ENCODE measurements around the gene IRAK4. TPM values are rescaled to one million over a fixed set of nuclear protein-coding genes. Genes with fewer than 3 reads are reported as not detected.

IRAK4 gene
- total and polyA plus RNA-seq, 2 experiments from 2014 or later, result 3.9 to 12.9 TPM

DNA sequence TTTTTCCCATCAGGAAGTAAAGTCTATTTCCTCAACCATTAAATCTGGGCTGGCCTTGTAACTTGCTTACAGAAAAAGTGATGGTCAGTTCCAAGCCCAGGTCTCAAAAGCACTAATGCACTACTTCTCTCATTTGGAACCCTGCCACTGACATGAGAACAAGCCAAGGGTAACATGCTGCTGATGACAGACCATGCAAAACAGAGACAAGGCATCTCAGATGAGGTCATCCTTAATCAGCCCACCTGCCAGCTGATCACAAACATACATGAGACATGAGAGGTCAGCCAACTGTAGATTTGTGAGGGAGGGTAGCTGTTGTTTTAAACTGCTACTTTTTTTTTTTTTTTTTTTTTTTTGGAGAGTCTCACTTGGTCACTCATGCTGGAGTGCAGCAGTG, 31.2 kb downstream of the IRAK4 start:
- H3K9me2 ChIP-seq (ENCODE audit: insufficient read depth), result no peaks in the 10 kb centered on the region
- no peak overlapping the region for H3K4me2 ChIP-seq
- Mint-ChIP-seq H3K27me3 (ENCODE audit: insufficient read depth, low read depth, poor library complexity) (peaks cover 3% of the 10 kb centered on the region), H3K4me1 (no peaks in the 10 kb centered on the region), H3K9me3 (no peaks in the 10 kb centered on the region), H3K36me3 (ENCODE audit: low read depth) (peaks cover 9% of the 10 kb centered on the region; the same call in 2 of the 3 replicates), H3K27ac (no peak overlapping the region), H3K4me3 (no peak overlapping the region)
- H3K36me3 ChIP-seq (ENCODE audit: insufficient read depth), result no peaks in the 10 kb centered on the region
- H3K4me1 ChIP-seq (ENCODE audit: insufficient read depth), result no peaks in the 10 kb centered on the region
- no peaks in the 10 kb centered on the region for H4K20me1 ChIP-seq (replicated peaks; ENCODE audit: insufficient read depth)
- H3F3A ChIP-seq (replicated peaks; ENCODE audit: low read depth), result no peaks in the 10 kb centered on the region
- ATAC-seq (no peak), DNase-seq (ENCODE audit: low spot score) (no peak)
- H3K79me2 ChIP-seq (replicated peaks; ENCODE audit: insufficient read depth), result no peaks in the 10 kb centered on the region
- no peak overlapping the region for H2AFZ ChIP-seq
- no peak overlapping the region for H3K4me3 ChIP-seq
- H3K27ac ChIP-seq (ENCODE audit: low read depth), result no peak overlapping the region
- no peaks in the 10 kb centered on the region for H3K27me3 ChIP-seq (ENCODE audit: insufficient read depth)
- TF ChIP-seq, protein P1, sequence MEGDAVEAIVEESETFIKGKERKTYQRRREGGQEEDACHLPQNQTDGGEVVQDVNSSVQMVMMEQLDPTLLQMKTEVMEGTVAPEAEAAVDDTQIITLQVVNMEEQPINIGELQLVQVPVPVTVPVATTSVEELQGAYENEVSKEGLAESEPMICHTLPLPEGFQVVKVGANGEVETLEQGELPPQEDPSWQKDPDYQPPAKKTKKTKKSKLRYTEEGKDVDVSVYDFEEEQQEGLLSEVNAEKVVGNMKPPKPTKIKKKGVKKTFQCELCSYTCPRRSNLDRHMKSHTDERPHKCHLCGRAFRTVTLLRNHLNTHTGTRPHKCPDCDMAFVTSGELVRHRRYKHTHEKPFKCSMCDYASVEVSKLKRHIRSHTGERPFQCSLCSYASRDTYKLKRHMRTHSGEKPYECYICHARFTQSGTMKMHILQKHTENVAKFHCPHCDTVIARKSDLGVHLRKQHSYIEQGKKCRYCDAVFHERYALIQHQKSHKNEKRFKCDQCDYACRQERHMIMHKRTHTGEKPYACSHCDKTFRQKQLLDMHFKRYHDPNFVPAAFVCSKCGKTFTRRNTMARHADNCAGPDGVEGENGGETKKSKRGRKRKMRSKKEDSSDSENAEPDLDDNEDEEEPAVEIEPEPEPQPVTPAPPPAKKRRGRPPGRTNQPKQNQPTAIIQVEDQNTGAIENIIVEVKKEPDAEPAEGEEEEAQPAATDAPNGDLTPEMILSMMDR (conservative IDR thresholded peaks at IDR 0.05; ENCODE audit: low read depth in 2 of 2), result no peak
- TF ChIP-seq JUNB (IDR thresholded peaks at IDR 0.05; ENCODE audit: unreplicated experiment) (no peak), ZNF331 (CRISPR knock-in tag; IDR thresholded peaks at IDR 0.05; ENCODE audit: low read depth) (no peak), ZNF114 (CRISPR knock-in tag; IDR thresholded peaks at IDR 0.05) (no peak), EZH2phosphoT487 (IDR thresholded peaks at IDR 0.05; ENCODE audit: unreplicated experiment) (no peak), STAT1 (IDR thresholded peaks at IDR 0.05; ENCODE audit: unreplicated experiment) (no peak), NANOG (IDR thresholded peaks at IDR 0.05; ENCODE audit: borderline replicate concordance) (no peak)
- TF ChIP-seq, protein P2, sequence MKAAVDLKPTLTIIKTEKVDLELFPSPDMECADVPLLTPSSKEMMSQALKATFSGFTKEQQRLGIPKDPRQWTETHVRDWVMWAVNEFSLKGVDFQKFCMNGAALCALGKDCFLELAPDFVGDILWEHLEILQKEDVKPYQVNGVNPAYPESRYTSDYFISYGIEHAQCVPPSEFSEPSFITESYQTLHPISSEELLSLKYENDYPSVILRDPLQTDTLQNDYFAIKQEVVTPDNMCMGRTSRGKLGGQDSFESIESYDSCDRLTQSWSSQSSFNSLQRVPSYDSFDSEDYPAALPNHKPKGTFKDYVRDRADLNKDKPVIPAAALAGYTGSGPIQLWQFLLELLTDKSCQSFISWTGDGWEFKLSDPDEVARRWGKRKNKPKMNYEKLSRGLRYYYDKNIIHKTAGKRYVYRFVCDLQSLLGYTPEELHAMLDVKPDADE (IDR thresholded peaks at IDR 0.05), result no peak
- TF ChIP-seq, protein P3, sequence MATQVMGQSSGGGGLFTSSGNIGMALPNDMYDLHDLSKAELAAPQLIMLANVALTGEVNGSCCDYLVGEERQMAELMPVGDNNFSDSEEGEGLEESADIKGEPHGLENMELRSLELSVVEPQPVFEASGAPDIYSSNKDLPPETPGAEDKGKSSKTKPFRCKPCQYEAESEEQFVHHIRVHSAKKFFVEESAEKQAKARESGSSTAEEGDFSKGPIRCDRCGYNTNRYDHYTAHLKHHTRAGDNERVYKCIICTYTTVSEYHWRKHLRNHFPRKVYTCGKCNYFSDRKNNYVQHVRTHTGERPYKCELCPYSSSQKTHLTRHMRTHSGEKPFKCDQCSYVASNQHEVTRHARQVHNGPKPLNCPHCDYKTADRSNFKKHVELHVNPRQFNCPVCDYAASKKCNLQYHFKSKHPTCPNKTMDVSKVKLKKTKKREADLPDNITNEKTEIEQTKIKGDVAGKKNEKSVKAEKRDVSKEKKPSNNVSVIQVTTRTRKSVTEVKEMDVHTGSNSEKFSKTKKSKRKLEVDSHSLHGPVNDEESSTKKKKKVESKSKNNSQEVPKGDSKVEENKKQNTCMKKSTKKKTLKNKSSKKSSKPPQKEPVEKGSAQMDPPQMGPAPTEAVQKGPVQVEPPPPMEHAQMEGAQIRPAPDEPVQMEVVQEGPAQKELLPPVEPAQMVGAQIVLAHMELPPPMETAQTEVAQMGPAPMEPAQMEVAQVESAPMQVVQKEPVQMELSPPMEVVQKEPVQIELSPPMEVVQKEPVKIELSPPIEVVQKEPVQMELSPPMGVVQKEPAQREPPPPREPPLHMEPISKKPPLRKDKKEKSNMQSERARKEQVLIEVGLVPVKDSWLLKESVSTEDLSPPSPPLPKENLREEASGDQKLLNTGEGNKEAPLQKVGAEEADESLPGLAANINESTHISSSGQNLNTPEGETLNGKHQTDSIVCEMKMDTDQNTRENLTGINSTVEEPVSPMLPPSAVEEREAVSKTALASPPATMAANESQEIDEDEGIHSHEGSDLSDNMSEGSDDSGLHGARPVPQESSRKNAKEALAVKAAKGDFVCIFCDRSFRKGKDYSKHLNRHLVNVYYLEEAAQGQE (IDR thresholded peaks at IDR 0.05; ENCODE audit: unreplicated experiment), result no peak
- TF ChIP-seq, protein P4, sequence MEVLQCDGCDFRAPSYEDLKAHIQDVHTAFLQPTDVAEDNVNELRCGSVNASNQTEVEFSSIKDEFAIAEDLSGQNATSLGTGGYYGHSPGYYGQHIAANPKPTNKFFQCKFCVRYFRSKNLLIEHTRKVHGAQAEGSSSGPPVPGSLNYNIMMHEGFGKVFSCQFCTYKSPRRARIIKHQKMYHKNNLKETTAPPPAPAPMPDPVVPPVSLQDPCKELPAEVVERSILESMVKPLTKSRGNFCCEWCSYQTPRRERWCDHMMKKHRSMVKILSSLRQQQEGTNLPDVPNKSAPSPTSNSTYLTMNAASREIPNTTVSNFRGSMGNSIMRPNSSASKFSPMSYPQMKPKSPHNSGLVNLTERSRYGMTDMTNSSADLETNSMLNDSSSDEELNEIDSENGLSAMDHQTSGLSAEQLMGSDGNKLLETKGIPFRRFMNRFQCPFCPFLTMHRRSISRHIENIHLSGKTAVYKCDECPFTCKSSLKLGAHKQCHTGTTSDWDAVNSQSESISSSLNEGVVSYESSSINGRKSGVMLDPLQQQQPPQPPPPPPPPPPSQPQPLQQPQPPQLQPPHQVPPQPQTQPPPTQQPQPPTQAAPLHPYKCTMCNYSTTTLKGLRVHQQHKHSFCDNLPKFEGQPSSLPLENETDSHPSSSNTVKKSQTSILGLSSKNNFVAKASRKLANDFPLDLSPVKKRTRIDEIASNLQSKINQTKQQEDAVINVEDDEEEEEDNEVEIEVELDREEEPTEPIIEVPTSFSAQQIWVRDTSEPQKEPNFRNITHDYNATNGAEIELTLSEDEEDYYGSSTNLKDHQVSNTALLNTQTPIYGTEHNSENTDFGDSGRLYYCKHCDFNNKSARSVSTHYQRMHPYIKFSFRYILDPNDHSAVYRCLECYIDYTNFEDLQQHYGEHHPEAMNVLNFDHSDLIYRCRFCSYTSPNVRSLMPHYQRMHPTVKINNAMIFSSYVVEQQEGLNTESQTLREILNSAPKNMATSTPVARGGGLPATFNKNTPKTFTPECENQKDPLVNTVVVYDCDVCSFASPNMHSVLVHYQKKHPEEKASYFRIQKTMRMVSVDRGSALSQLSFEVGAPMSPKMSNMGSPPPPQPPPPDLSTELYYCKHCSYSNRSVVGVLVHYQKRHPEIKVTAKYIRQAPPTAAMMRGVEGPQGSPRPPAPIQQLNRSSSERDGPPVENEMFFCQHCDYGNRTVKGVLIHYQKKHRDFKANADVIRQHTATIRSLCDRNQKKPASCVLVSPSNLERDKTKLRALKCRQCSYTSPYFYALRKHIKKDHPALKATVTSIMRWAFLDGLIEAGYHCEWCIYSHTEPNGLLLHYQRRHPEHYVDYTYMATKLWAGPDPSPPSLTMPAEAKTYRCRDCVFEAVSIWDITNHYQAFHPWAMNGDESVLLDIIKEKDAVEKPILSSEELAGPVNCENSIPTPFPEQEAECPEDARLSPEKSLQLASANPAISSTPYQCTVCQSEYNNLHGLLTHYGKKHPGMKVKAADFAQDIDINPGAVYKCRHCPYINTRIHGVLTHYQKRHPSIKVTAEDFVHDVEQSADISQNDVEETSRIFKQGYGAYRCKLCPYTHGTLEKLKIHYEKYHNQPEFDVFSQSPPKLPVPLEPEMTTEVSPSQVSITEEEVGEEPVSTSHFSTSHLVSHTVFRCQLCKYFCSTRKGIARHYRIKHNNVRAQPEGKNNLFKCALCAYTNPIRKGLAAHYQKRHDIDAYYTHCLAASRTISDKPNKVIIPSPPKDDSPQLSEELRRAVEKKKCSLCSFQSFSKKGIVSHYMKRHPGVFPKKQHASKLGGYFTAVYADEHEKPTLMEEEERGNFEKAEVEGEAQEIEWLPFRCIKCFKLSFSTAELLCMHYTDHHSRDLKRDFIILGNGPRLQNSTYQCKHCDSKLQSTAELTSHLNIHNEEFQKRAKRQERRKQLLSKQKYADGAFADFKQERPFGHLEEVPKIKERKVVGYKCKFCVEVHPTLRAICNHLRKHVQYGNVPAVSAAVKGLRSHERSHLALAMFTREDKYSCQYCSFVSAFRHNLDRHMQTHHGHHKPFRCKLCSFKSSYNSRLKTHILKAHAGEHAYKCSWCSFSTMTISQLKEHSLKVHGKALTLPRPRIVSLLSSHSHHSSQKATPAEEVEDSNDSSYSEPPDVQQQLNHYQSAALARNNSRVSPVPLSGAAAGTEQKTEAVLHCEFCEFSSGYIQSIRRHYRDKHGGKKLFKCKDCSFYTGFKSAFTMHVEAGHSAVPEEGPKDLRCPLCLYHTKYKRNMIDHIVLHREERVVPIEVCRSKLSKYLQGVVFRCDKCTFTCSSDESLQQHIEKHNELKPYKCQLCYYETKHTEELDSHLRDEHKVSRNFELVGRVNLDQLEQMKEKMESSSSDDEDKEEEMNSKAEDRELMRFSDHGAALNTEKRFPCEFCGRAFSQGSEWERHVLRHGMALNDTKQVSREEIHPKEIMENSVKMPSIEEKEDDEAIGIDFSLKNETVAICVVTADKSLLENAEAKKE (CRISPR knock-in tag; IDR thresholded peaks at IDR 0.05), result no peak

All from GM23338 (cell line).